MG63 (cell line): Measurements from ENCODE around the gene FOXD4L5. TPM values are rescaled to one million over a fixed set of nuclear protein-coding genes. Genes with fewer than 3 reads are reported as not detected.
"Not testable (repeated sequence)": the region's sequence is repeated elsewhere in the genome, so short reads cannot be mapped to it uniquely, and the experiment has no call there.

Experiments
- DNase-seq: peaks from one replicate; pipeline ENCODE4 v3.0.0-alpha.2; 2020
- H3K27me3 ChIP-seq: fragments of 250-450 bp; sonication (Bioruptor Pico); 2 replicates; pipeline ENCODE4 v1.5.1; 2020; ENCODE audit warnings: mild to moderate bottlenecking, moderate library complexity
- H3K36me3 ChIP-seq: fragments of 250-450 bp; sonication (Bioruptor Pico); 2 replicates; pipeline ENCODE4 v1.5.1; 2020; ENCODE audit warnings: mild to moderate bottlenecking, moderate library complexity
- H3K4me3 ChIP-seq: fragments of 250-450 bp; sonication (Bioruptor Pico); 2 replicates; pipeline ENCODE4 v1.5.1; 2020; ENCODE audit warnings: mild to moderate bottlenecking, moderate library complexity
- H3K9me3 ChIP-seq: fragments of 250-450 bp; sonication (Bioruptor Pico); 2 replicates; pipeline ENCODE4 v1.5.1; 2020; ENCODE audit warnings: mild to moderate bottlenecking, moderate library complexity
- total RNA-seq: library from RNA; depleted of rRNA; stranded (reverse); fragments of >200 nt; shearing (Covaris generic); gene quantifications from 2 replicates; pipeline ENCODE4 v1.2.3, GENCODE V29; 2014; ENCODE audit warnings: low replicate concordance; rRNA removed

Gene FOXD4L5
- total RNA-seq: not detected in 2 replicates

DNA sequence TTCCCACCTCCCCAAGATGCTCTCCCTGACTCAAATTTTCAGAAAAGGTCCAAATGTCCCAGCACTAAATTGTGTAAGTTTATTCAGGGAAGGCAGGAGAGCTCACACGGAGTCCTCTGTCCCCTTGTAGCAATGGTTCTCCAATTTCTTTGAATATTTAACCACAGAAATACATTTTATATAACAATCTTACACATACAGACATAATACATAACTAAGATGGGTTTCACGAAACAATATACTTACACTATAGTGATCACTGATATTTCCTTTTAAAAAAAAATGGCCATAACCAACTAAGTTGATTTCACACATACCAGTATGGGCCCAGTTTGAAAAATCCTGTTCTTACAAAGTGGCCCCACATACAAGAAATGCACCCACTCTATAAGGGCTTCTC, at the start of gene FOXD4L5:
Gene FOXD4L5 (minus strand): TSS at position 101 of the 400 bp plus-strand sequence. CDS start 832 bp downstream, outside the sequence.
- not testable (repeated sequence) for H3K4me3 ChIP-seq, DNase-seq, H3K27me3 ChIP-seq, H3K36me3 ChIP-seq, H3K9me3 ChIP-seq

GRCh38 chr9:65283943-65284342, 1.1 kb downstream of the FOXD4L5 start:
- H3K4me3 ChIP-seq, H3K27me3 ChIP-seq: not testable (repeated sequence)

DNA sequence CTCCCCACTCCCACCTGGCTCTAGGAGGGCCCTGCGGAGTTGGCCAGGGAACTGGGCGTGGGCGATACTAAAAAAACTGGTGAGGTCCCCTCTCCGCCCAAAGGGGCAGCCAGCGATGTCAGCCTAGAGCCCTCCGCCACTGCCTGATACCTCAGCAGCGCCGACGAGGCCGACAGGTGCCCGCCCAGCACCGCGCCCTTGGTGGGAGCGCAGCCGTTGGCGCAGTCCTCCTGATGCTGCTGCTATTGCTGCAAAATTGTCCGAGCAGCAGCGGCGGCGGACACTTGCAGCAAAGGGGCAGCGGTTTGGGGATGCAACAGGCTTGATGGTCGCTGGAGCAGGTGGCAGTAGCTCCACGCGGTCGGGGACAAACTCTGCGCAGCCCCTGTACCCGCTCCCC, 2.0 kb downstream of the FOXD4L5 start:
- not testable (repeated sequence) for DNase-seq, H3K4me3 ChIP-seq, H3K36me3 ChIP-seq, H3K9me3 ChIP-seq, H3K27me3 ChIP-seq

More at GRCh38 chr9:65283943-65284342, 1.1 kb downstream of the FOXD4L5 start:
- DNase-seq, H3K36me3 ChIP-seq, H3K9me3 ChIP-seq: not testable (repeated sequence)
